Measurements from ENCODE around the gene PCMTD2.
"Not testable (repeated sequence)": the region's sequence is repeated elsewhere in the genome, so short reads cannot be mapped to it uniquely, and the experiment has no call there.

The PCMTD2 gene

DNA sequence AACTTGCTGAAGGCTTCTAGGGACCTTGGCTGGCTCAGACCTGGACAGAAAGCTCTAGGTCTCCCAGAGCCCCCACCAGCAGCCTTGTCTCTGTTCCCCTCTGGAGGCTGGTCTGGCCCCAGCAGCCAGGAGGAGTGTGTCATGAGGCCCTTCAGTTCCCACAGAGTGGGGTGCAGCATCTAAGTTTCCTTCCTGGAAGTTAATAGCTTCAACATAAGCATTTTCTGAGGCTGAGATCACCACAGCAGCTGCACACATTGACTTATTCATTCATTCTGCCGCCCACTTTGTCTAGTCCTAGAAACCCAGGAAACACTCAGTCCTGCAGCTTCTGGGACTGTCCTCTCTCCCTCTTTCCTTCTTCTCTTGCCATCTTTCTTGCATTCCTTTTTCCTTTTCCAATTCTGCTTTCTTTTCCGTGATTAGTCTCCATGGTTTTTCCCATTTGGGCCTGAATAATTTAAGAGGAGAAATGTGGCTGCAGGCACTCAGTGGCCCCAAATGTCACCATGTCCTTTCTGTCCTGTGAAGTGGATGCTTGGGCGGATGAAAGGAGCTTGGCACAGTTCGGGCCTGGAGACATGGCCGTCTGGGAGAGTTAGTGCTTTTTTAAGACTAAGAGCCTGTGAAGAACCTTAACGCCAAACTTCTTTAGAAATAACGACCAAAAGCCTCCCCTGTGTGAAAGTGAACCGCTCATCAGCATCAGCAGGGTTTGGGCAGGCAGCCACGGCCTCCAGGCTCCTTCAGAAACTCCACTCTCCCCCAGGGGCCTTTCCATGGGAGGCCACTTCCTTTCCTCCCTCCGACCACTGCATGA lies 31.0 kb upstream of the PCMTD2 start:
- peak; percentile 80 for DNase-seq (ENCODE audit: low read depth)

- no peak for DNase-seq (ENCODE audit: low read depth)
Measured at GRCh38 chr20:64225171-64225595, 30.4 kb upstream of the PCMTD2 start.

DNA sequence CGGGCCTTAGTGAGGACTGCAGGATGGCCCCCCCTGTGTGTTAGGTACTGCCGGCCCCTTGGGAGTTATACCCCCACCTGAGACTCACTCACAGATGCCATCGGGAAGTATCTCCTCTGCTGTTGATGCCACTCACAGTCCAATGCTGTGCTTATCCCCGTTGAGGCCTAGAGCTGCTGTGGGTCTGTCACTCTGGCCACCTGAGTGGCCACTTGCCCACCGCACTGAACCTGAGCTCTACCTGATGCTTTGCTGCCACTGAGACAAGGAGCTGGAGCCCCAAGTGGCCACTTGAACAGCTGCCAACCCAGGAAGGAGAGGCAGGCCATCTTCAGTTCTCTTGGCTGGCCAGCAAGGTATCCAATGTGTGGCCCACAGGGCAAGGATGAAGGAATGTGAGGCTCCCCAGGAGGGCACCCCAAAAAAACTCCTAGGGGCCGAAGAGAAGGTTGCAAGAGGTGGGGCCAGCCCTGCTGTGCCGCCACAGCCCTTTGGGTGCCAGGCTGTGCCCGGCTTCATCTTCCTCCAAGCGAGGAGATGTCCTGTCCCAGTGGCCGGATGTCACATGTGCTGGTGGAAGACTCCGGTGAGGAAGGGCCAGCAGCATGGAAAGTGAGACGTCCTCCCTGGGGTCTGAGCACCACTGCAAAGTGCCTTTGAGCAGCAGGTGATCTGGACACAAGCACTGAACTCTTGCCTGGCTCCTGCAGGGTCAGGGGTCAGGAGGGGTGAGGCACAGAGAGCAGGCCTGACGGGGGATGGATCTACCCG lies 29.5 kb upstream of the PCMTD2 start:
- no peak for DNase-seq (ENCODE audit: low read depth)

GRCh38 chr20:64226686-64227580 lies 28.6 kb upstream of the PCMTD2 start:
- no peak for DNase-seq (ENCODE audit: low read depth)

GRCh38 chr20:64228086-64228653 lies 27.4 kb upstream of the PCMTD2 start:
- no peak for DNase-seq (ENCODE audit: low read depth)

DNA sequence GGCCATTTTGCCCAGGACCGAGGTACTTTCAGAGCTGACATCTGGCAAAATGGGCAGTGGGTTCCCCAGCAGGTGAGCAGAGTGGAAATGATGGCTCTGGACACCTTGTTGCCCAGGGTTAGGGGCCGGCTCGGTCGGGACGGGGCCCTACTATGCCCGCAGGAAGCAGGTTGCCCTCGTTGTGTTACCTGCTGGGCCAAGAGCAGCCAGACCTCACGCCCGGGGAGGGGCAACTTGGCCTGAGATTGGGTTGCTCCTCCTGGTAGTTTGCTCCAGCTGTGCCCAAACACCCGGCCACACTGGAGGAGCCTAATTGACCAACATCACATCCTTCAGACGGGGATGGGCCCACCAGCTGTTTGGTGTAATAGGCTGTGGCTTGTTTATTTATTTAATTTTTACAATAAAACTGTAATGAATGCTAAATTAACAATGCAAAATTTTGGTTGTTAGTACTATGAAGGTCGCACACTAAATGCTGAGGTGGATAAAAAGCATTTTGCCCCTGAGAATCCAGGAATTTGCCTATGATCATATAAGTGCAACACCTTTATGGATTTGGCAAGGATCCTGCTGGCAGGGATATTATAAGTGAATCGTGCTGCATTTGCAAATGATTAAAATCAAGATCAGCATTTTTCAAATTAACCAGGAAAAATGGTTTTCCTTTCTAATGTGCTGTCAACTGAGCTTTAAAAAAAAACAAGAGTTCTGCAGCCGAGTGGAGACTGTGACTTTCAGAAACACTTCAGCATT lies 26.6 kb upstream of the PCMTD2 start:
- no peak for DNase-seq (ENCODE audit: low read depth)

GRCh38 chr20:64229507-64230061 lies 26.0 kb upstream of the PCMTD2 start:
- no peak for DNase-seq (ENCODE audit: low read depth)

DNA sequence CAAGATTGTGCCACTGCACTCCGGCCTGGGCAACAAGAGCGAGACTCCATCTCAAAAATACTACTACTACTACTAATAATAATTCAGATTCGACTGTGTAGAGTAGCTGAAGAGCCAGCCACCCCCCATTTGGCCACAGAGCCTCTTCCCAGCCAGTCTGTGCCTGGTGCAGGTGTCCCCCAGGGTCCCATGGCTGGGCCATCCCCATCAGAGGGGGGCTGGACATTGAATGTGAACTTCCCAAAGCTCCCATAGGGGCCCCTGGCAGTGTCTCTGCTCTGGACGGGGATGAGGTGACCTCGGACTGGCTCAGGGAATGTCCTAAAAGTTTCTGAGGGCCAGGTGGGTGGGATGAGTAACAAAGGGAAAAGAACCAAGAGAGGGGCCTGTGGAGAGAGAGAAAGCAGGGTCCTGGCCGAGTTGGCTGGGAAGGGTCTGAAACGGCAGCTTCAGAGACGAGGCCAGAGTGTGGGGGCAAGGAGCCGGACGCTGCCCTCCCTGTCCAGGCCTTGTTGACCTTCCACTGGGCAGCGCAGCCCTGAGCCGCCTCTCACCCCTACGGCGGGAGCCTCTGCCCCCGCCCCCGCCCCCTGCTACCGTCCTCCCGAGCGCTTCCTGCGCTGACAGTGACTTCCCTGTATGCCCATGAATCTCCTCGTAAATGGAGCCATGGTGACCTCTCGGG lies 24.9 kb upstream of the PCMTD2 start:
- DNase-seq (ENCODE audit: low read depth) = no peak

GRCh38 chr20:64231621-64232550 lies 23.7 kb upstream of the PCMTD2 start:
- DNase-seq (ENCODE audit: low read depth) = no peak

DNA sequence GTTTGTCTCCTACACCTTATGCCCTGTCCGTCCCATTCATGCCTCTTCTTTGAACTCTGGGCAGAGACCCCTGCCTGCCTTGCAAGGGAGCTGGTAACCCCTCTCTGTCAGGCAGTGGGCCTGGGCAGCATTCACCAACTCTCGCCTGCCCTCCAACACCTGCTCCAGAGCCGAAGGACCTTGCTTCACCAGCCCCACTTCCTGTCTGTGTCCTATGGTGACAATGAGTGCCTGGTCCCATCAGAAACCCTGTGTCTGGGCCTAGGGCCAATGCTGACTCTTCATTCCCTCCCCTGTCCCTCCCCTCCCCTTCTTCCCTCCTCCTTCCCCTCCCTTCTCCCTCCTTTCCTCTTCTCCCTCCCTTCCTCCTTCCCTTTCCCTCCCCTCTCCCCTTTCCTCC lies 22.8 kb upstream of the PCMTD2 start:
- DNase-seq (ENCODE audit: low read depth) = no peak

GRCh38 chr20:64233725-64234124 lies 21.8 kb upstream of the PCMTD2 start:
- DNase-seq (ENCODE audit: low read depth) = no peak

GRCh38 chr20:64234291-64234791 lies 21.2 kb upstream of the PCMTD2 start:
- no peak for DNase-seq (ENCODE audit: low read depth)

DNA sequence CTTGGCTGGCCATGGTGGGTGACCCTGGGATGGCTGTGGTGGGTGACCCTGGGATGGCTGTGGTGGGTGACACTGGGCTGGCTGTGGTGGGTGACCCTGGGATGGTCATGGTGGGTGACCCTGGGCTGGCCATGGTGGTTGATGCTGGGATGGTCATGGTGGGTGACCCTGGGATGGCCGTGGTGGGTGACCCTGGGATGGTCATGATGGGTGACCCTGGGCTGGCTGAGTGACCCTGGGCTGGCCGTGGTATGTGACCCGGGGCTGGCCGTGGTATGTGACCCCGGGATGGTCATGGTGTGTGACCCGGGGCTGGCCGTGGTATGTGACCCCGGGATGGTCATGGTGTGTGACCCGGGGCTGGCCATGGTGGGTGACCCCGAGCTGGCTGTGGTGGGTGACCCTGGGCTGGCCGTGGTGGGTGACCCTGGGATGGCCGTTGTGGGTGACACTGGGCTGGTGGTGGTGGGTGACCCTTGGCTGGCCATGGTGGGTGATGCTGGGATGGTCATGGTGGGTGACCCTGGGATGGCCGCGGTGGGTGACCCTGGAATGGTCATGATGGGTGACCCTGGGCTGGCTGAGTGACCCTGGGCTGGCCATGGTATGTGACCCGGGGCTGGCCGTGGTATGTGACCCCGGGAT lies 20.5 kb upstream of the PCMTD2 start:
- not testable (repeated sequence) for DNase-seq (ENCODE audit: low read depth)

GRCh38 chr20:64236137-64237088 lies 19.1 kb upstream of the PCMTD2 start:
- no peak for DNase-seq (ENCODE audit: low read depth)

DNA sequence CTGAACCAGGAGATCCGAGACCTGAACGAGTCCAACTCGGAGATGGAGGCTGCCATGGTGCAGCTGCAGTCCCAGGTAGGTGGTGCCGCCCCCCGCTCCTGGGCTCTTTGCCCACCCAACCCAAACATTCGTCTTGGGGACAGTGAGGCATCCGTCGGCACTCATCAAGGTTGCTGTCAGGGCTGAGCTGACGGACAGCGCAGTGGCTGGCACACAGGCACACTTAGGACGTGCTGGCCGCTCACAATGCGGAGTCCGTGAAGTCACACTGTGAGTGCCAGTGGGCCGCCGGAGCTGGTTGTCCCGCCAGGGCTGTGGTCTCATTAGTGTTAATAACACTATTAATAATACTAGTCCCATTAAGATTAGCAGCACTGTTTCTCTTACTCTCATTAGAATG lies 18.2 kb upstream of the PCMTD2 start:
- DNase-seq (ENCODE audit: low read depth) = no peak

GRCh38 chr20:64238115-64238825 lies 17.3 kb upstream of the PCMTD2 start:
- no peak for DNase-seq (ENCODE audit: low read depth)
